NCI-H1105 (cell line): ENCODE data around the gene OR2H1.
"Not testable (repeated sequence)": the region's sequence is repeated elsewhere in the genome, so short reads cannot be mapped to it uniquely, and the experiment has no call there.

ENCODE experiments used
- DNase-seq: peaks from one replicate; lab custom pipeline; 2025; lab: John Stamatoyannopoulos, UW

The OR2H1 gene

GRCh38 chr6:29456971-29457370 is at the start of gene OR2H1, which contains the start of gene OR11A1:
OR2H1 (plus strand) TSS chr6:29457155; CDS start chr6:29461770, 4,615 bp downstream.
OR11A1 (minus strand) TSS chr6:29457071; CDS start chr6:29427641, 29,430 bp downstream.
- DNase-seq: no peak

GRCh38 chr6:29414588-29414987 is 42.4 kb upstream of the OR2H1 start, which contains the start of gene OR12D1:
OR12D1 (plus strand) TSS chr6:29414928.
- DNase-seq: no peak

- no peak for DNase-seq
These were observed 37.4 kb upstream of the OR2H1 start for GRCh38 chr6:29419516-29419915.

GRCh38 chr6:29424168-29424567 is 32.8 kb upstream of the OR2H1 start:
- DNase-seq: no peak

- DNase-seq: no peak
These were observed 32.4 kb upstream of the OR2H1 start for GRCh38 chr6:29424575-29424974.

- DNase-seq: no peak
These were observed 31.9 kb upstream of the OR2H1 start for GRCh38 chr6:29425075-29425474.

- no peak for DNase-seq
These were observed 30.3 kb upstream of the OR2H1 start for GRCh38 chr6:29426654-29427053.

- not testable (repeated sequence) for DNase-seq
These were observed 20.2 kb upstream of the OR2H1 start for GRCh38 chr6:29436730-29437129.

GRCh38 chr6:29439006-29439405 is 17.9 kb upstream of the OR2H1 start, which contains the start of gene OR10C1:
OR10C1 (plus strand) TSS chr6:29439306; CDS start chr6:29440016, 710 bp downstream.
- no peak for DNase-seq

GRCh38 chr6:29442719-29443118 is 14.2 kb upstream of the OR2H1 start:
- no peak for DNase-seq

GRCh38 chr6:29444031-29444430 is 12.9 kb upstream of the OR2H1 start:
- not testable (repeated sequence) for DNase-seq

GRCh38 chr6:29447670-29448069 is 9.3 kb upstream of the OR2H1 start:
- no peak for DNase-seq

- DNase-seq: no peak
These were observed 5.3 kb upstream of the OR2H1 start for GRCh38 chr6:29451471-29452193.

- DNase-seq: no peak
These were observed 4.3 kb downstream of the OR2H1 start for GRCh38 chr6:29461021-29461814.

- no peak for DNase-seq
These were observed 5.1 kb downstream of the OR2H1 start for GRCh38 chr6:29462022-29462421.

- DNase-seq: no peak
These were observed 8.3 kb downstream of the OR2H1 start for GRCh38 chr6:29465279-29465678.

GRCh38 chr6:29465801-29466200 is 8.8 kb downstream of the OR2H1 start:
- DNase-seq: no peak

- DNase-seq: no peak
These were observed 9.3 kb downstream of the OR2H1 start for GRCh38 chr6:29466241-29466640.

GRCh38 chr6:29474996-29475395 is 18.0 kb downstream of the OR2H1 start:
- DNase-seq: no peak

- DNase-seq: no peak
These were observed 21.0 kb downstream of the OR2H1 start for GRCh38 chr6:29477923-29478450.

GRCh38 chr6:29478740-29479139 is 21.8 kb downstream of the OR2H1 start:
- no peak for DNase-seq

- DNase-seq: no peak
These were observed 22.6 kb downstream of the OR2H1 start for GRCh38 chr6:29479560-29479959.

GRCh38 chr6:29483186-29483585 is 26.2 kb downstream of the OR2H1 start:
- DNase-seq: no peak
